ENCODE measurements around the gene ALKAL2.

ALKAL2 gene

DNA sequence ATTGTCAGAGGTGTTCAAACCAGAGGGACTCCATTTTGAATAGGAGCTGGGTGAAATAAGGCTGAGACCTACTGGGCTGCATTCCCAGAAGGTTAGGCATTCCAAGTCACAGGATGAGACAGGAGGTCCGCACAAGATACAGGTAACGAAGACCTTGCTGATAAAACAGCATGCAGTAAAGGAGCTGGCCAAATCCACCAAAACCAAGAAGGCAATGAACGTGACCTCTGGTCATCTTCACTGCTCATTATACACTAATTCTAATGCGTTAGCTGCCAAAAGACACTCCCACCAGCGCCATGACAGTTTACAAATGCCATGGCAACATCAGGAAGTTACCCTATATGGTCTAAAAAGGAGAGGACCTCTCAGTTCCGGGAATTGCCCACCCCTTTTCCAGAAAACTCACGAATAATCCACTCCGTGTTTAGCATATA lies 34.7 kb downstream of the ALKAL2 start:
- TF ChIP-seq, protein P1, sequence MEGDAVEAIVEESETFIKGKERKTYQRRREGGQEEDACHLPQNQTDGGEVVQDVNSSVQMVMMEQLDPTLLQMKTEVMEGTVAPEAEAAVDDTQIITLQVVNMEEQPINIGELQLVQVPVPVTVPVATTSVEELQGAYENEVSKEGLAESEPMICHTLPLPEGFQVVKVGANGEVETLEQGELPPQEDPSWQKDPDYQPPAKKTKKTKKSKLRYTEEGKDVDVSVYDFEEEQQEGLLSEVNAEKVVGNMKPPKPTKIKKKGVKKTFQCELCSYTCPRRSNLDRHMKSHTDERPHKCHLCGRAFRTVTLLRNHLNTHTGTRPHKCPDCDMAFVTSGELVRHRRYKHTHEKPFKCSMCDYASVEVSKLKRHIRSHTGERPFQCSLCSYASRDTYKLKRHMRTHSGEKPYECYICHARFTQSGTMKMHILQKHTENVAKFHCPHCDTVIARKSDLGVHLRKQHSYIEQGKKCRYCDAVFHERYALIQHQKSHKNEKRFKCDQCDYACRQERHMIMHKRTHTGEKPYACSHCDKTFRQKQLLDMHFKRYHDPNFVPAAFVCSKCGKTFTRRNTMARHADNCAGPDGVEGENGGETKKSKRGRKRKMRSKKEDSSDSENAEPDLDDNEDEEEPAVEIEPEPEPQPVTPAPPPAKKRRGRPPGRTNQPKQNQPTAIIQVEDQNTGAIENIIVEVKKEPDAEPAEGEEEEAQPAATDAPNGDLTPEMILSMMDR (IDR thresholded peaks at IDR 0.05; ENCODE audit: low read depth, low read length), result no peak
- DNase-seq (ENCODE audit: low read depth, low spot score), result no peak
- H3K4me3 ChIP-seq (ENCODE audit: low read depth, low read length), result no peak overlapping the region
- in situ Hi-C loops (cut with HindIII; ENCODE audit: low sequenced_read_pairs), result no loop called here

DNA sequence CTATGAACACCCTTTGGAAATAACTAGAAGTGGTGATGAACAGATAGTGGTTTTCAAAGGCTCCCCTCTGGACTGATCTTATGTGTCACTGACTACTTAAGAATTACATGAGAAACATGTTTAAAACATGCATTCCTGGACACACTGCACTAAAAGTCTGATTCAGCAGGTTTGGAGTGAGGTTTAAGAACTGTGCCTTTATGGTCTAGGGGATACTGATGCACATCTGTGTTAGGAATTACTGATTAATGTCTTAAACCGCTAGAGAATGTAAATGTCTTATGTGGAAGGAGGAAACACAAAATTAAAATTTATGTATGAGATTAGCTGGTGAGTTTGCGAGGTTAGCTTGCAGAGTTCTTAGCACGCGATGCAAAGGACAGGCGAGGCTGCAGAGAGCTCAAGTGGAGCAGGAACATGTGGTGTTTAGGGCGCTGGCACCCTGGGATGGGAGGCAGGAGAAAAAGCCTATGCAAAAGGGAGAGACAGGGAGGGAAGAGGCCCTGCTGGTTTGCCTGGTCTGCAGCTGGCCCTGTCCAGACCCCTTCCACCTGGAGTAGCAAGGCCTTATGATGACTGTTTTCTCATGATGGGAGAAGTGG lies 35.8 kb downstream of the ALKAL2 start:
- DNase-seq (ENCODE audit: low read depth, low spot score), result no peak
- TF ChIP-seq, protein P1 (IDR thresholded peaks at IDR 0.05; ENCODE audit: low read depth, low read length), result no peak
- H3K4me3 ChIP-seq (ENCODE audit: low read depth, low read length), result no peak overlapping the region
- in situ Hi-C loops (cut with HindIII; ENCODE audit: low sequenced_read_pairs), result no loop called here

GRCh38 chr2:249538-250042 lies 38.3 kb downstream of the ALKAL2 start:
- in situ Hi-C loops (cut with HindIII; ENCODE audit: low sequenced_read_pairs), result no loop called here
- no peak overlapping the region for H3K4me3 ChIP-seq (ENCODE audit: low read depth, low read length)
- DNase-seq (ENCODE audit: low read depth, low spot score), result no peak
- TF ChIP-seq, protein P1 (IDR thresholded peaks at IDR 0.05; ENCODE audit: low read depth, low read length), result no peak

DNA sequence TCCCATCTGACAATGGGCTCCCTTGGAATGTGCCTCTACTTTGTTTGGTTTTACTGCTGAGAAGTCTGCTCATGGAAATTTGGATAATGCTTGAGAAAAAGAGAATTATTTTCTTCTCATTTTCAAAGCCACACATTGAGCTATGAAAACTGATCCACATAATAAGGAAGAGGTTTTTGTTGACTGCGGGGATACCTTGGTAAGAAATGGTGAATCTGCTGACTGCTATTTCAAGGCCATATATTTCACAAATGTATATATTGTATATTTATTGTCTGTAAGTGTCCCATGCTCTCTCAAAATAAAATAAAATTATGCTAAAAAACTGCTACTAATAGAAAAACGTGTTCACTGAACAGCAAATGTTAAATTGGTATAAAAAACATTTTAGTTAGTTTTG lies 39.2 kb downstream of the ALKAL2 start:
- in situ Hi-C loops (cut with HindIII; ENCODE audit: low sequenced_read_pairs), result no loop called here
- DNase-seq (ENCODE audit: low read depth, low spot score), result no peak
- TF ChIP-seq, protein P1 (IDR thresholded peaks at IDR 0.05; ENCODE audit: low read depth, low read length), result no peak
- H3K4me3 ChIP-seq (ENCODE audit: low read depth, low read length), result no peak overlapping the region

DNA sequence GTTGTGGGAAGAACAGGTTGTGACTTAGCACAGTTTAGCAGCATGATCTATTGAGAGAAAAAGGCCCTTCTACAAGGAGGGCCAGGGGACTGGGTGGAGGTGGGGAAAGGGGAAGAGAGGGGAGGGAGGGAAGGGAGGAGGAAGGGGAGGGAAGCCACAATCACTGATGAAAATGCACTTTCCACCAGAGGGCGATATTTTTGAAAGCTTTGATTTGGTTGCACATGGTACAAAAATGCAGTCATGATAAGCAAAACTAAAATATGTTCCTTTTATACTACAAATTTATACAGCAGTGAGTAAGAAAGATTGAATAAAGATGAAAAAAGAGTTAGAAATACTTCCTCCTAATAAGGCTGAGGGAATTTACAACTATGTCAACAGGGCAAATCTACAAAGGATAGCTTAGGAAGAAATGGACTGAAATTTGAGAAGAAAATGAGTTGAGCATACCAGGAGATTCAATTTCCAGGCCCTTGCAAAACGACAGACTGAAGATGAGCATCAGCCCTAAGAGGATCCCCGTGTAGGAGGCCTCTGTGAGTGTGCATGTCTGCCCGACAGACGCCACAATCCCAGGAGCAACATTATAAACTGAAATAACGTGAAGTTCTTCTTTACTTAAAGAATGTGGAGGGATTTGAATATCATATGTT lies 41.3 kb downstream of the ALKAL2 start:
- DNase-seq (ENCODE audit: low read depth, low spot score), result peak; percentile 63
- H3K4me3 ChIP-seq (ENCODE audit: low read depth, low read length), result no peak overlapping the region
- TF ChIP-seq, protein P1 (IDR thresholded peaks at IDR 0.05; ENCODE audit: low read depth, low read length), result peak; percentile 59
- in situ Hi-C loops (cut with HindIII; ENCODE audit: low sequenced_read_pairs), result no loop called here

GRCh38 chr2:244547-244946 lies 43.3 kb downstream of the ALKAL2 start:
- TF ChIP-seq, protein P1 (IDR thresholded peaks at IDR 0.05; ENCODE audit: low read depth, low read length), result no peak
- no peak for DNase-seq (ENCODE audit: low read depth, low spot score)
- in situ Hi-C loops (cut with HindIII; ENCODE audit: low sequenced_read_pairs), result no loop called here
- H3K4me3 ChIP-seq (ENCODE audit: low read depth, low read length), result no peak overlapping the region
